Heart left ventricle (tissue), 16 donors: ENCODE measurements around the gene PRRG2. TPM values are rescaled to one million over a fixed set of nuclear protein-coding genes. Genes with fewer than 3 reads are reported as not detected.

Source experiments
- ATAC-seq, 4 donors: fragments of 200-7000 bp; cut with Tn5 transposase; one replicate each; pipeline ENCODE4 v1.9.1; 2020 to 2022; ENCODE audit warnings: moderate library complexity in 4 of 4, mild to moderate bottlenecking in 3 of 4, moderate number of reproducible peaks in 1 of 4
- DNase-seq, 5 donors: peaks; one replicate each; pipeline ENCODE4 v3.0.0-alpha.2; 2020
- H3K27ac ChIP-seq, 12 donors: fragments of 200-600 bp; sonication (generic) in 4 of 12; one replicate each; pipeline versions ENCODE4 v1.5.0 to v1.8.0; 2016 to 2022; ENCODE audit warnings: mild to moderate bottlenecking in 2 of 12
- H3K27me3 ChIP-seq, 9 donors: fragments of 200-600 bp; sonication (generic) in 2 of 9; one replicate each; pipeline versions ENCODE4 v1.5.1 to v1.8.0; 2016 to 2022; ENCODE audit warnings: mild to moderate bottlenecking in 3 of 9
- H3K36me3 ChIP-seq, 9 donors: fragments of 200-600 bp; sonication (generic) in 2 of 9; one replicate each; pipeline versions ENCODE4 v1.5.0 to v1.8.0; 2018 to 2022; ENCODE audit warnings: mild to moderate bottlenecking in 2 of 9
- H3K4me1 ChIP-seq, 12 donors: fragments of 200-600 bp; sonication (generic) in 4 of 12; one replicate each; pipeline versions ENCODE4 v1.5.0 to v1.8.0; 2016 to 2022; ENCODE audit warnings: mild to moderate bottlenecking in 3 of 12
- H3K4me3 ChIP-seq, 12 donors: fragments of 200-600 bp; sonication (generic) in 4 of 12; one replicate each; pipeline versions ENCODE4 v1.5.0 to v1.8.0; 2017 to 2022; ENCODE audit warnings: mild to moderate bottlenecking in 9 of 12, moderate library complexity in 4 of 12
- H3K9me3 ChIP-seq, 12 donors: fragments of 200-600 bp; sonication (generic) in 4 of 12; one replicate each; pipeline versions ENCODE4 v1.5.0 to v1.8.0; 2016 to 2022; ENCODE audit warnings: mild to moderate bottlenecking in 1 of 12
- CTCF ChIP-seq, 12 donors: fragments of 200-600 bp; sonication (generic) in 4 of 12; IDR thresholded peaks; one replicate each; pipeline versions ENCODE4 v1.5.0 to v1.8.0; 2018 to 2022; ENCODE audit warnings: antibody characterized with exemption in 12 of 12, mild to moderate bottlenecking in 5 of 12
- POLR2A ChIP-seq, 2 donors: fragments of 450-650 bp; IDR thresholded peaks; one replicate each; pipeline ENCODE4 v1.6.1; 2017; ENCODE audit warnings: antibody characterized with exemption in 2 of 2, mild to moderate bottlenecking in 2 of 2, moderate library complexity in 2 of 2
- WGBS, 4 donors: extraction: QIAGEN DNeasy Blood & Tissue Kit in 2 of 4; methylation state at CpG; one replicate each; pipeline versions ENCODE4 v1.1.5 to v1.1.7; 2013 to 2018; 5-methylcytosine and 5-hydroxymethylcytosine counted together
- intact Hi-C, 10 donors: fragments of 100-400 bp; cut with DNase I; formaldehyde crosslinking; loops; one replicate each; pipeline versions ENCODE4 v1.11.1 to v1.14.2; 2022
- polyA plus RNA-seq, 2 donors: library from polyadenylated mRNA; stranded (reverse); fragments of 200-250 nt; gene quantifications; one replicate each; pipeline ENCODE4 v1.2.3, GENCODE V29; 2013
- total RNA-seq, 9 donors: library from RNA; depleted of rRNA in 2 of 9; stranded (reverse); fragments of >200 nt in 2 of 9; fragmentation: NEBNext Ultra II Directional in 3 of 9; extraction: Animal tissue kit (Norgen Biotek cat#: 25700) in 3 of 9; gene quantifications; one replicate each; pipeline versions ENCODE4 v1.1.0 to v1.2.4, GENCODE V29; 2016 to 2023
- donor health status: ischemic (EF 13 %, LVEDD 7.1; RV severe dilation, severe dysfunction).
- donor health status: healthy with polysubstance abuse.
- donor health status: DM: no; HTN: yes; CAD: no.
- donor health status: DM: no; HTN: no; CAD: no.
- donor health status: ischemic (EF 25% LVEDD 6.9; RV normal size, moderate dysfunction).
- donor health status: ischemic (EF 25% LVEDD 5.7; RV mildly dilated, moderate dysfunction).
- donor health status: healthy.
- donor health status: DM: yes; HTN: yes; CAD: no.
- donor health status: ischemic (EF 35%, LVEDD 5.7; RV mildly dilated, moderate dysfunction).
- donor health status: nonischemic (EF 11% LVEDD 7.7; RV severe dilation, severe dysfunction).
- donor health status: DM: yes; HTN: yes; CAD: no.
- donor health status: PGD.
- donor health status: ischemic (EF 29% LVEDD 5.4; RV normal size, mild dysfunction).
- donor health status: nonischemic (EF 23%, LVEDD 6.1; RV moderate dilation, normal function).

The PRRG2 gene
- total and polyA plus RNA-seq, 11 donors = 0.27 to 3.2 (median 0.88) TPM; not detected in 1

DNA sequence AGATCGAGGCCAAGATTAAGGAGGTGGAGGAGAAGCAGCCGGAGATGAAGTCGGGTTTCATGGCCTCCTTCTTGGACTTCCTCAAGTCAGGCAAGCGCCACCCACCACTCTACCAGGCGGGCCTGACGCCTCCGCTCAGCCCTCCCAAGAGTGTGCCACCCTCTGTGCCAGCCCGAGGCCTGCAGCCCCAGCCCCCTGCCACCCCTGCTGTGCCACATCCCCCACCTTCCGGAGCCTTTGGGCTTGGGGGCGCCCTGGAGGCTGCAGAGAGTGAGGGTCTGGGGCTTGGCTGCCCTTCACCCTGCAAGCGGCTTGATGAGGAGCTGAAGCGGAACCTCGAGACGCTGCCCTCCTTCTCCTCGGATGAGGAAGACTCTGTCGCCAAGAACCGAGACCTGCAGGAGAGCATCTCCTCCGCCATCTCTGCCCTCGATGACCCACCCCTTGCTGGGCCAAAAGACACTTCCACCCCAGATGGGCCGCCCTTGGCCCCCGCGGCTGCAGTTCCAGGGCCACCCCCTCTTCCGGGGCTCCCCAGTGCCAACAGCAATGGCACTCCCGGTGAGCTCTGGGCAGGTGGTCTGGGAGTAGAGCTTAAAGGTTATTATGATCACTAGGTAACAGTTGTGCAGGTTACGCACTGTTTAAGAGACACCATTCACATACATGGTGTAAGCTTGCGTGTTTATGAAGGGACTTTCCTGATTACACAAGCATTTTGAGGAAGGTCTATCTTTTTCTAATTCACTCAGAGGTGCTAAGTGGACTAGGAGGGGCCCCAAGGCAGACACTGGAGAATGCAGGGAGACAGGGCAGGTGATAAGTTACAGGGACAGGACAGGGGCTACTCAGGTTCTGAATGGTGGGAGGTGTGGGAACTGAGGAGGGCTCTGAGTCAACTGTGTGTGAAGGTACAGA lies 18.5 kb downstream of the PRRG2 start:
- DNase-seq = no peak
- peaks cover 0 to 96% (median 94%) of the 10 kb centered on the region in 9 donors for H3K36me3 ChIP-seq
- intact Hi-C loops = loop anchor here in 2 of 10 donors (5.0 to 10.0 kb wide), 2 partner anchors 38 to 75 kb away; partner anchors contain the start of gene PRMT1 (in 1 of the 2)
- no peaks in the 10 kb centered on the region for H3K4me1 ChIP-seq
- no peak for ATAC-seq
- no peaks in the 10 kb centered on the region for H3K9me3 ChIP-seq
- TF ChIP-seq POLR2A (IDR thresholded peaks at IDR 0.05) (no peak), CTCF (IDR thresholded peaks at IDR 0.05) (no peak)
- H3K27ac ChIP-seq = no peak overlapping the region
- no peaks in the 10 kb centered on the region for H3K27me3 ChIP-seq
- H3K4me3 ChIP-seq = no peak overlapping the region
- WGBS, 4 donors = 94 to 95% (median 94%) methylated on average over 18 to 26 of the region's 26 CpGs

DNA sequence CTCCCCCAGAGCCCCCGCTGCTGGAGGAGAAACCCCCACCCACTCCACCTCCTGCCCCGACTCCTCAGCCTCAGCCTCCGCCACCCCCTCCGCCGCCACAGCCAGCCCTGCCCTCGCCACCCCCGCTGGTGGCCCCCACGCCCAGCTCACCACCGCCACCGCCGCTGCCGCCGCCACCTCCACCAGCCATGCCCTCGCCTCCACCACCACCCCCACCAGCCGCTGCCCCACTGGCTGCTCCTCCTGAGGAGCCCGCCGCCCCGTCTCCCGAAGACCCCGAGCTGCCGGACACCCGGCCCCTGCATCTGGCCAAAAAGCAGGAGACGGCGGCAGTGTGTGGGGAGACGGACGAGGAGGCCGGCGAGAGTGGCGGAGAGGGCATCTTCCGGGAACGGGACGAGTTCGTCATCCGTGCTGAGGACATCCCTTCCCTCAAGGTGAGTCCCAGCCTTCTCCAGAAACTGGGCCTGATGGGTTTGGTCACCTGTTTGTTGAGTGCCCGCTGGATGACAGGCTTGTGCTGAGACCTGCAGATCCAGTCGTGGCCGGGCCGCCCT lies 20.4 kb downstream of the PRRG2 start:
- H3K27ac ChIP-seq = no peak overlapping the region
- no peaks in the 10 kb centered on the region for H3K9me3 ChIP-seq
- peaks cover 0 to 94% (median 91%) of the 10 kb centered on the region in 9 donors for H3K36me3 ChIP-seq
- peaks cover 0 to 6% (median 0%) of the 10 kb centered on the region in 12 donors for H3K4me1 ChIP-seq
- no peak for ATAC-seq
- intact Hi-C loops = no loop called here
- H3K4me3 ChIP-seq = no peak overlapping the region
- H3K27me3 ChIP-seq = no peaks in the 10 kb centered on the region
- TF ChIP-seq CTCF (IDR thresholded peaks at IDR 0.05) = no peak
- TF ChIP-seq POLR2A (IDR thresholded peaks at IDR 0.05) = no peak
- peak in 1 of 5 donors; percentile 53 for DNase-seq
- 91 to 96% (median 94%) methylated on average over 24 to 38 of the region's 38 CpGs for WGBS, 4 donors

GRCh38 chr19:49602806-49603205 lies 21.7 kb downstream of the PRRG2 start:
- intact Hi-C loops = no loop called here
- no peaks in the 10 kb centered on the region for H3K27me3 ChIP-seq
- peaks cover 0 to 6% (median 0%) of the 10 kb centered on the region in 12 donors for H3K4me1 ChIP-seq
- no peak overlapping the region for H3K27ac ChIP-seq
- TF ChIP-seq CTCF (IDR thresholded peaks at IDR 0.05) = no peak
- no peak overlapping the region for H3K4me3 ChIP-seq
- ATAC-seq (no peak), DNase-seq (no peak)
- H3K9me3 ChIP-seq = no peaks in the 10 kb centered on the region
- peaks cover 0 to 96% (median 91%) of the 10 kb centered on the region in 9 donors for H3K36me3 ChIP-seq
- 96 to 100% (median 97%) methylated on average over 2 of the region's 2 CpGs for WGBS, 4 donors

DNA sequence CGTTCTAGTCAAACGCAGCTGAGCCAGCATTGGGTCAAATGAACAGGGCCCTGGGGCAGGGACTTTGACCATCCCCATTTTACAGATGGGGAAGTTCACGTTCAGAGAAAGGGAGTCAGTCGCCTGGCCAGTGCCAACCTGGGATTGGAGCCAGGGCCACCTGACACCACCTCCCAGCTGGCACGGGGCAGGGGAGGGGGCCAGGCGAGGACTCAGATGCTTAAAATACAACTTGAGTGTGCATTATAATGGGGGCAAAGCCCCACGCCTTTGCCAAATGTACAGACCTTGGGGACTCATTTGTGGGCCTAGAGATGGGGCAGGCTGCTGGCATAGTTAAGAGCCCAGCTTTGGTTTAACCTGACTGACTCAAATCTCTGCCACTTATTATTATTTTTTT lies 24.5 kb downstream of the PRRG2 start:
- H3K36me3 ChIP-seq = peaks cover 0 to 93% (median 87%) of the 10 kb centered on the region in 9 donors
- DNase-seq (no peak), ATAC-seq (no peak)
- H3K9me3 ChIP-seq = no peaks in the 10 kb centered on the region
- H3K4me3 ChIP-seq = no peak overlapping the region
- no peaks in the 10 kb centered on the region for H3K27me3 ChIP-seq
- intact Hi-C loops = no loop called here
- H3K4me1 ChIP-seq = peaks cover 0 to 6% (median 0%) of the 10 kb centered on the region in 12 donors
- H3K27ac ChIP-seq = no peak overlapping the region
- TF ChIP-seq POLR2A (IDR thresholded peaks at IDR 0.05) = no peak
- no peak for TF ChIP-seq CTCF (IDR thresholded peaks at IDR 0.05)
- 70 to 80% (median 72%) methylated on average over 7 of the region's 7 CpGs for WGBS, 4 donors
